Type B pancreatic cell (in vitro differentiated cells): ENCODE results near the gene RPS6KA4. TPM values are rescaled to one million over a fixed set of nuclear protein-coding genes. Genes with fewer than 3 reads are reported as not detected.

Source experiments
- DNase-seq: peaks from one replicate; pipeline ENCODE4 v3.0.0; 2021; ENCODE audit warnings: mixed read lengths; ENCODE audit not compliant: unreplicated experiment; ENCODE audit errors: extremely low spot score
- H3K27ac Mint-ChIP-seq: 2 replicates; pipeline ENCODE4 v1.8.0; 2021; ENCODE audit warnings: mild to moderate bottlenecking, mixed read lengths
- H3K27me3 Mint-ChIP-seq: 2 replicates; pipeline ENCODE4 v1.8.0; 2021; ENCODE audit warnings: mixed read lengths
- H3K36me3 Mint-ChIP-seq: 2 replicates; pipeline ENCODE4 v1.8.0; 2021; ENCODE audit warnings: mixed read lengths
- H3K4me1 Mint-ChIP-seq: one replicate; pipeline ENCODE4 v1.8.0; 2021; ENCODE audit warnings: mixed read lengths; ENCODE audit not compliant: unreplicated experiment
- H3K4me3 Mint-ChIP-seq: 2 replicates; pipeline ENCODE4 v1.8.0; 2021; ENCODE audit warnings: mild to moderate bottlenecking, mixed read lengths
- H3K9me3 Mint-ChIP-seq: 2 replicates; pipeline ENCODE4 v1.8.0; 2021; ENCODE audit warnings: mixed read lengths
- total RNA-seq: library from RNA; stranded (reverse); gene quantifications from 2 replicates; pipeline ENCODE4 v1.2.1, GENCODE V29; 2021; ENCODE audit warnings: low replicate concordance
- TF ChIP-seq, protein P1 (sequence below): fragments of 200-600 bp; sonication (generic); conservative IDR thresholded peaks from 2 replicates; pipeline ENCODE4 v1.5.0; 2021; ENCODE audit warnings: antibody characterized with exemption, mild to moderate bottlenecking

RPS6KA4 gene
- total RNA-seq, 1 donor from 2014 or later: 26.4 TPM

GRCh38 chr11:64316672-64317324 is 42.2 kb upstream of the RPS6KA4 start:
- Mint-ChIP-seq H3K27me3 (no peaks in the 10 kb centered on the region), H3K4me3 (peak overlapping the region; percentile 97), H3K36me3 (peaks cover 13% of the 10 kb centered on the region), H3K27ac (peak overlapping the region; percentile 100), H3K9me3 (no peaks in the 10 kb centered on the region), H3K4me1 (peaks cover 20% of the 10 kb centered on the region)
- TF ChIP-seq, protein P1, sequence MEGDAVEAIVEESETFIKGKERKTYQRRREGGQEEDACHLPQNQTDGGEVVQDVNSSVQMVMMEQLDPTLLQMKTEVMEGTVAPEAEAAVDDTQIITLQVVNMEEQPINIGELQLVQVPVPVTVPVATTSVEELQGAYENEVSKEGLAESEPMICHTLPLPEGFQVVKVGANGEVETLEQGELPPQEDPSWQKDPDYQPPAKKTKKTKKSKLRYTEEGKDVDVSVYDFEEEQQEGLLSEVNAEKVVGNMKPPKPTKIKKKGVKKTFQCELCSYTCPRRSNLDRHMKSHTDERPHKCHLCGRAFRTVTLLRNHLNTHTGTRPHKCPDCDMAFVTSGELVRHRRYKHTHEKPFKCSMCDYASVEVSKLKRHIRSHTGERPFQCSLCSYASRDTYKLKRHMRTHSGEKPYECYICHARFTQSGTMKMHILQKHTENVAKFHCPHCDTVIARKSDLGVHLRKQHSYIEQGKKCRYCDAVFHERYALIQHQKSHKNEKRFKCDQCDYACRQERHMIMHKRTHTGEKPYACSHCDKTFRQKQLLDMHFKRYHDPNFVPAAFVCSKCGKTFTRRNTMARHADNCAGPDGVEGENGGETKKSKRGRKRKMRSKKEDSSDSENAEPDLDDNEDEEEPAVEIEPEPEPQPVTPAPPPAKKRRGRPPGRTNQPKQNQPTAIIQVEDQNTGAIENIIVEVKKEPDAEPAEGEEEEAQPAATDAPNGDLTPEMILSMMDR: no peak
- no peak for DNase-seq

- DNase-seq: peak; percentile 90
- Mint-ChIP-seq H3K4me1 (peaks cover 21% of the 10 kb centered on the region), H3K9me3 (no peaks in the 10 kb centered on the region), H3K27me3 (no peaks in the 10 kb centered on the region), H3K4me3 (peak within 1 kb of the TSS; percentile 97), H3K36me3 (peaks cover 14% of the 10 kb centered on the region), H3K27ac (peak within 1 kb of the TSS; percentile 100)
- TF ChIP-seq, protein P1: no peak
These were observed 41.5 kb upstream of the RPS6KA4 start, which contains the start of gene TRMT112 for GRCh38 chr11:64317325-64317960. TRMT112 (minus strand) TSS chr11:64317559; CDS start chr11:64317526, 33 bp downstream.

DNA sequence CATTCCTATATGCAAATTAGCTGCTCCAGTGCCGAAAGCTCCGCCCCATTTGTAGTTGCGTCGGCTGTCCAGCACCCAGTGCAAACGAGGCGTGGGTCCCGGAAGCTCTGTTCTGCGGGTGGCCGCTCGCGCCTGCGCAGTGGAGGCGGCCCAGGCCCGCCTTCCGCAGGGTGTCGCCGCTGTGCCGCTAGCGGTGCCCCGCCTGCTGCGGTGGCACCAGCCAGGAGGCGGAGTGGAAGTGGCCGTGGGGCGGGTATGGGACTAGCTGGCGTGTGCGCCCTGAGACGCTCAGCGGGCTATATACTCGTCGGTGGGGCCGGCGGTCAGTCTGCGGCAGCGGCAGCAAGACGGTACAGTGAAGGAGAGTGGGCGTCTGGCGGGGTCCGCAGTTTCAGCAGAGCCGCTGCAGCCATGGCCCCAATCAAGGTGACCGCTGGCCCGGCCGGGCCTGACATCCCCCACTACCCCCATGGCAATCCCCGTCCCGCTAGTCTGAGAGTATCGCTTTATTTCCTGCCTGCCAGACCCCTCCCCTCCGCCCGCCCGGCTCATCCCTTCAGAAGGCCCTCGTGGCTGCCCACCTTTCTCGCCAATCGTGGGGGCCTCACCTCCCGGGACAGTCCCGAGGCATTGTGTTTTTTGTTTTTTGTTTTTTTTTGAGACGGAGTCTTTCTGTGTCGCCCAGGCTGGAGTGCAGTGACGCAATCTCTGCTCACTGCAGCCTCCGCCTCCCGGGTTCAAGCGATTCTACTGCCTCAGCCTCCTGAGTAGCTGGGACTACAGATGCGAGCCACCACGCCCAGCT is 40.8 kb upstream of the RPS6KA4 start, which contains the start of gene PRDX5:
TSS of gene PRDX5 (plus strand) at position 161 of the 805 bp plus-strand sequence. CDS start at position 256, 95 bp downstream.
- no peaks in the 10 kb centered on the region for H3K9me3 Mint-ChIP-seq

GRCh38 chr11:64318766-64319761 is 39.9 kb upstream of the RPS6KA4 start:
- H3K27ac Mint-ChIP-seq: peak overlapping the region; percentile 100
- TF ChIP-seq, protein P1: no peak
- peaks cover 8% of the 10 kb centered on the region for H3K36me3 Mint-ChIP-seq
- no peak for DNase-seq
- H3K27me3 Mint-ChIP-seq: no peaks in the 10 kb centered on the region
- H3K9me3 Mint-ChIP-seq: no peaks in the 10 kb centered on the region
- peaks cover 21% of the 10 kb centered on the region for H3K4me1 Mint-ChIP-seq
- H3K4me3 Mint-ChIP-seq: peak overlapping the region; percentile 97

More for the DNA sequence above, 40.8 kb upstream of the RPS6KA4 start, which contains the start of gene PRDX5:
- H3K27me3 Mint-ChIP-seq: no peaks in the 10 kb centered on the region
- H3K36me3 Mint-ChIP-seq: peaks cover 9% of the 10 kb centered on the region
- TF ChIP-seq, protein P1: peak; percentile 30
- DNase-seq: peak; percentile 93
- H3K4me3 Mint-ChIP-seq: peak within 1 kb of the TSS; percentile 97
- peaks cover 21% of the 10 kb centered on the region for H3K4me1 Mint-ChIP-seq
- H3K27ac Mint-ChIP-seq: peak within 1 kb of the TSS; percentile 100
